HG03354 (cell line): ENCODE data around the gene GALNS.

Experiments used
- ATAC-seq: cut with Tn5 transposase; IDR thresholded peaks from one replicate; pipeline ENCODE4 v1.9.1; 2021; ENCODE audit warnings: mild to moderate bottlenecking; ENCODE audit not compliant: unreplicated experiment, poor library complexity, severe bottlenecking

GALNS gene

GRCh38 chr16:88878356-88878755 lies 21.6 kb upstream of the GALNS start:
- ATAC-seq: no peak

GRCh38 chr16:88877564-88878289 lies 21.0 kb upstream of the GALNS start:
- ATAC-seq: no peak

- ATAC-seq: no peak
These were observed 20.3 kb upstream of the GALNS start for GRCh38 chr16:88876942-88877526.

DNA sequence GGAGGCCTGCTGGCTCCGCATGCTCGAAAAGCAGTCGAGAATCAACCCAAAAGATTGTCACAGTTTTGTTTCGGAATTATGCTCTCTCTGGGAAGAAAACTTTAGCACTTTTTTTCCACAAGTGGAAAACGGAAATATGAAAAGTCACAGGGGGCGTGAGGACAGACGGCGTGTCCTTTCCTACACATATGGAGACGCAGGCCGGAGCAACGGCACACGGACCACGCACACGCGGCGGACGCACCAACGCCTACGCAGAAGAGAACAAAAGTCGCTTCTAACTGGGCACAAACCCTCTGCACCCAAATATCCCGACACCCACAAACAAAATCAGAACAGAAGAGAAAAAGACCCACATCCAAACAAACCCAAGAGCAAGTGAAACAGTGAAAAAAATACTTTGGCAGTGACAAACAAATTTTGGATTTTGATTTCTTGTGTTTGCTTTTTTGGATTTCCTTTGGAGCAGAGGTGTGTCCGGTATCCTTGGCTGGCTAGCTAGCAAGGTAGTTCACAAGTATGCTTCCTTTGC lies 19.0 kb upstream of the GALNS start:
- ATAC-seq: no peak

DNA sequence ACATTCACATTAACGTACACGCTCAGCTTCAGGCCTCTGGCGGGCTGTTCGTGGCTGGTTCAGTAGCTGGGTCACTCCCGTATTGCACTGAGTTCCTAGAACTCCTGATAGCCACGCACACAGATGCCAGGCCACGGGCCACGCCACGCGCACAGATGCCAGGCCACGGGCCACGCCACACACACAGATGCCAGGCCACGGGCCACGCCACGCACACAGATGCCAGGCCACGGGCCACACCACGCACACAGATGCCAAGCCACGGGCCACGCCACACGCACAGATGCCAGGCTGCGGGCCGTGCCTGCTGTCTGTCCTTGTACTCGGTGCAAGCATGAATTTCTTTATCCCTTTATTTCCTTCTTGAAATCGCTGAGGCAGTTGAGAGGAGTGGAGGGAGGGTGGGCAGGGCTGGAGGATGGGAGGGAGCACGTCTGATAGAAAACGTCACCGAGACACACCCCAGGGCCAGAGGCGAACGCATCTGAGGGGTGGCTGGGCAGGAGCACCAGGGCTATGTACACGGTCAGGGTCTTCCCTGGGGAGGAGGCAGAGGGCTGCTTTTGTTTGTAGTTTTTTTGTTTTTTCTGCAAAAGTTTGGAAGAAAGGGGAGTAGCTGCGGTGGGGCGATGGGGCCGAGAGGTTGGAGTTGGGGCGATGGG lies 18.3 kb upstream of the GALNS start:
- no peak for ATAC-seq

DNA sequence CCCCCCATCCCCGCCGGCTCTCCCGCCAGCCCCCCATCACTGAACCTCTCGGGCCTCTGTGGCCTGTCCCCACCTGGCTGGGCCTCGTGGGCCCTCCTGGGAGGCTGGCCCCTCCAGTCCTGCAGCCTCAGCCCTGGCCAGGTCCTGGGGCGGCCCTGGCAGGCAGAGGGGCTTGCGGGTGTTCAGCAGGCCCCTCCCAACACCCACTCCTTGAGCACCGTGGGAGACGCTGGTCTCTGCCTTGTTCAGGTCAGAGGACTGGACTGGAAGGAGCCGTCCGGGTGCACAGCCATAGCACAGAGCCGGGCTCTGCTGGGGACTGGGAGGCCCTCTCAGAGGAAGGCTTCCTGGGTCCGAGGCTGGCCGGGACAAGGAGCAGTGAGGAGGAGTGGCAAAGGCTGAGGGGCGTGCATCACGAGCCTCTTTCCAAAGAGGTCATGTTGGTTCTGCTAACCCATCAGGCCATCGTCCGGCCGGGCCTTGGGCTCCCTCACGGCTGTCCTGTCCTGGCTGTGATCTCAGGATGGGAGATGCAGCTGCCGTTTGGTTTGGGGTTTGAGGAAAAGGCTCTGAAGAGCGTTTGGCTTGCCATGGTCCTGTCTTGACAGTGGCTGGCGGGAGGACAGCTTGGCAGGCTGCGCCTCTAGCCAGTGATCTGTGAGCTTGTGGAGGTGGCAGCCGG lies 16.0 kb upstream of the GALNS start:
- no peak for ATAC-seq

GRCh38 chr16:88871730-88872416 lies 15.1 kb upstream of the GALNS start:
- ATAC-seq: no peak

GRCh38 chr16:88871349-88871702 lies 14.6 kb upstream of the GALNS start:
- ATAC-seq: no peak

DNA sequence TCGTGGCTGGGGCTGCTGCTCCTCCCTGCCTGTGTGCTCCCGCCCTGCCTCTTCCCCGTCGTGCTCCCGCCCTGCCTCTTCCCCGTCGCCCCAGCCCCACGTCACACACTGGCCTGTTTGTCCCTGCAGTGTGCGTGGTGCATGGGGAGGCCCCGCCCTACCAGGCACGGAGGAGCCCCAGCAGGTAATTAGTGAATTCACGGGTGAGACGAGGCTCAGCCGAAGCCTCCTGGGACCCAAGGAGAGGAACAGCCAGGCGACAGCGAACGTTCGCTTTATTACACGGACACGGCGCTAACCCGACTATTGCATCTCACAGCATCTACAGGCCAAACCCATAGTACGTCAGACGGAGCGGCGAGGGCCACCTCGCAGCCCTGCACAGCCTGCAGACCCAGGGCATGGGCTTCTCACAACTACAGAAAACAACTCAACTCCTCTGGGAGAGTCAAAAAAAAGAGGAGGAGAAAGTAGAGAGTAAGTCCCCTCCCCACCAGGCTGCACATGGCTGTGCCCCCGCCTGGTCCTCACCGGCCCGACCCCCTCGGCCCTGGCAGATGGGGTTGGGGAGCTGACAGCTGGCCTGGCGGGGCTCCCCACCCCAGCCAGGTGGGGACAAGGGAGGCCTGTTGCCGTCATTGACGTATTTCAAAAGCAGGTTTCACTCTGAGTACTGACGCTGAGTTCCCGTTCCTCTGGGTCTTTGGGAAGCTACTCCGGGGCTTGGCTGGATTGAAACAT lies 14.0 kb upstream of the GALNS start:
- ATAC-seq: no peak

DNA sequence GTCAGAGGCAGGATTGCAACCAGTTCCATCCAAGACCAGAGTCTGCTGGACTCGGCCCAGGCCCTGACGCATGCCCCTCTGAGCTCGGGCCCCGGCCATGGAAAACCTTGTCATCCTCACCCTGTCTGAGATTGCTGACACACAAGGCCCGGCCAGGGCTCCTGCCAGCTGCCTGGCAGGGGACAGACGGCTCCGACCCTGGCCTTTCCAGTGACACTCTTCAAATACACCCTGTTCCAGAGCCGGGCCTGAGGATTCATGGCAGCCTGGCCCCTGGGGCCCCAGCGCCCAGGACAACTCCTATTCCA lies 12.9 kb upstream of the GALNS start:
- no peak for ATAC-seq

DNA sequence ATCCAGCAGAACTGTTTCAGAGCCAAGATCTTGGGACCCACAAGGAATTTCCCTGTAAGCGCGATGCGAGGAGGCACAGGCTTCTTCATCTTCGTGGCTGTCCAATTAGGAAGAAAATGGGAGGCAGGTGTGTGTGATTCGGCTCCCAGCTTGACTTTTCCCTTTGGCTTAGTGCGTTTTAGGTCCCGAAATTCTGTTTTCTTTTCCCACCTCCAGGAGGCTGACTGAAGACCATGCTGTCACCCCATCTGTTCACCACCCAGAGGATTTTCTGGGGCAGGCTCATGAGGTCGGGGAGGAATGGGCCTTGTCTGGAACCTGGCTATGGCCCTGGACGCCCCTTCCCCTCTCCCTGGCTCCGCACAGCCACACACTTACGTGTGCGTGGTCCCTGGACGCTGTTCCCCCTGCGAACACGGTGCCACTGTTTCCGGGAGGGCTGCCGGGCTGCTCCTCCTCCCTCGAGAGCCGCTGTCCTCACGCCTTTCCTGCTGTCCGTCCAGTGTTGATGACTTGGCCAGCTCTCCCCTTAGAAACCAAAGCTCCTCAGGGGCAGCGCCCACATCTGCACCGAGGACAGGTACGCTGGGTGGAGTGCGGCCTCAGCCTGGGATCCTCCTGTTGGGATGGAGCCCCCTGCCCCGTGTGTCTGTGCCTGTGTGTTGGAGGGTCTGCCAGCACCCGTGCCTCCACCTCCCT lies 12.4 kb upstream of the GALNS start:
- ATAC-seq: no peak

- no peak for ATAC-seq
These were observed 11.0 kb upstream of the GALNS start for GRCh38 chr16:88867581-88868246.

GRCh38 chr16:88866151-88866920 lies 9.6 kb upstream of the GALNS start, which contains the start of gene PABPN1L:
PABPN1L (minus strand) TSS chr16:88866660; CDS start chr16:88866606, 54 bp downstream.
- ATAC-seq: no peak

- no peak for ATAC-seq
These were observed 9.0 kb upstream of the GALNS start for GRCh38 chr16:88865742-88866141.

GRCh38 chr16:88865310-88865709 lies 8.6 kb upstream of the GALNS start:
- no peak for ATAC-seq

GRCh38 chr16:88864521-88864920 lies 7.8 kb upstream of the GALNS start:
- ATAC-seq: no peak

- no peak for ATAC-seq
These were observed 7.4 kb upstream of the GALNS start for GRCh38 chr16:88864099-88864498.

GRCh38 chr16:88863426-88863825 lies 6.7 kb upstream of the GALNS start:
- ATAC-seq: no peak
